Head of caudate nucleus (tissue), 42 donors: Measurements from ENCODE around the gene DPH7.
"Not testable (repeated sequence)": the region's sequence is repeated elsewhere in the genome, so short reads cannot be mapped to it uniquely, and the experiment has no call there.

Experiments
- DNase-seq, 42 donors: peaks; one replicate each; pipeline versions ENCODE4 v3.0.0 to v3.0.0-alpha.2; 2020 to 2021; ENCODE audit warnings: mixed read lengths in 7 of 42
- intact Hi-C: fragments of 100-400 bp; cut with DNase I; formaldehyde crosslinking; loops from one replicate; pipeline ENCODE4 v1.15.0; 2022

Gene DPH7

GRCh38 chr9:137610944-137611343 is 32.2 kb upstream of the DPH7 start:
- intact Hi-C loops, result no loop called here
- DNase-seq, result no peak

- intact Hi-C loops, result no loop called here
- DNase-seq, result no peak
Measured at GRCh38 chr9:137607141-137607857, 28.6 kb upstream of the DPH7 start.

DNA sequence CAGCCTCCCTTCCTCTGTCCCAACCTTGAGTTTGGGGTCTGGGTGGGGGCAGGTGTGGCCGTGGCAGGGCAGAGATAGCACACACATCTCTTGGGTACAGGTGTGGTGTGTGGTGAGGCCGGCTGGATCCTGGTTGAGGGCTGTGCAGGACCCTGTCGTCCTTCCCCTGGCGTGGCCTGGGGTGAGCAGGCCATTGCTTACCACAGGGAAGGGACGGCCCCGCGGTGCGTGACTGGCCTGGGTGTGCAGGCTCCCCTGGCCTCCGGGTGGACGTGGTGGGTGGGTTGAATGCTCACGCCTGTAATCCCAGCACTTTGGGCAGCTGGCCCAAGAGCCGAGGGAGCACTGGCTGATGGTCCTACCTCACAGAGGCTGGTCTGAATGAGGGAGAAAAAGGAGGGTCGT is 28.0 kb upstream of the DPH7 start:
- intact Hi-C loops, result no loop called here
- DNase-seq, result no peak

DNA sequence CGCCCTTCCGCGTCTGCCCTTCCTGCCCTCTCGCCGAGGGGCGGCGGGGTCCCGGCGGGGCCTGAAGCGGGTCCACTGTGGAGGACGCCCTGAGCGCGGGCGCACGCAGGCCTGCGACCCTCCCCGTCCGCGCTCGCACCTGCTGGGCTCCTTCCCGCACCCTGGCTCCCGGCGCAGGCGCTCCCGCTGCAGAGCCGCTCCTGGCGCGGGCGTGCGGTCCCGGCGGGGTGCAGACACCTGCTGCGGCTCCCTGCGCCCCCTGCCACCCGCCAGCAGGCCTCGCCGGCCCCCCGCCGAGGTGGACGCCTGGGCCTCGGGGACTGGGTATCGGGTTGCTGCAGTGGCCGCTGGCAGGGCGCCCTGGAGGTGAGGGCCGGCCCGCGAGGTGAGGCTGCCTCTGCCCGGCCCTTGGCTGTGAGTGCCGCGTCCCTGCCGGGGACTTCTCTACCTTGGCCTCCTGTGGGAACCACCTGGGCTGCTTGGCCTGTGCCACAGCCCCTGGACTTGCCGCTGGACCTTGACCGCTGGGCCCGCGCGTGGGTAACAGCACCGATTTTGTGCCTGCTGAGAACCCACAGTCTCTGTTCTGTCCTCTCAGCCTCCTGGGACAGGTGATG is 27.4 kb upstream of the DPH7 start:
- DNase-seq, result peak in 17 of 42 donors; percentile 11 to 64 (median 53)
- intact Hi-C loops, result no loop called here

DNA sequence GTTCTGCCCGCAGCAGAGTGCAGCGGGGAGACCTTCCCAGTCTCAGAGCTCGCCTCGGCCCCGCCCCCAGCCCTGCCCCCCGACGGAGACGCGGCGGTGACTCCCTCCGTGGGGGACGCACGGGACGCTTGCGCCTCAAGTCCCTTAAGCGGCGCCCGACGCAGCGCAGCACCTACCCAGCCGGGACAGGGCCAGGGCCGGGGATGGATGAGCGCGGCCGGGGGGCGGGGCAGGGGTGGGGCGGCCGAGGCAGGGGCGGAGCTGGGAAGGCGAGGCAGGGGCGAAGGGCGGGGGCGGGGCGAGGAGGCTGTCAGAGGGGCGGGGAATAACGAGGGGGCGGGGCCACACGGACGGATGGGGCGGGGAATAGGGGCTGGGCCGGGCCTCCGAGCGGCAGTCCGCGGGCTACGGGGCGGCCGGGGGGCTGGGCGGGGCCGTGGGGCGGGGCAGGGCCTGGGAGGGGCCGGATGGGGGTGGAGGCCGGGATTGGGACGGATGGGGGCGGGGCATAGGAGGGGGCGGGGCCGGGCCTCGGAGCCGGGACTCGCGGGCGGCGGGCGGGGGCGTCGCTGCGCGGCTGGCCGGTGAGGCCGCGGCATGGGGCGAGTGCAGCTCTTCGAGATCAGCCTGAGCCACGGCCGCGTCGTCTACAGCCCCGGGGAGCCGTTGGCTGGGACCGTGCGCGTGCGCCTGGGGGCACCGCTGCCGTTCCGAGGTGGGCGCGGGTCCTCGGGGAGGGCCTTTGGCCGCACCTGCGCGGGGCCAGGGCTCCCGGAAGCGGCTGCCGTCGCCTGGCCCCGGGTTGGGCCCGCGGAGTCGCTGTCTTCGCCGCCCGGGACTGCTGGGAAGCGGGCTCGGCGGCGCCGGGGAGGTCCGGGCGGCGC is 26.6 kb upstream of the DPH7 start, which contains the start of gene ARRDC1:
Gene ARRDC1, plus strand, starts transcription at position 566 of the 884 bp plus-strand sequence. Its CDS starts 32 bp downstream, at position 598.
- intact Hi-C loops, result no loop called here
- peak; percentile 62 to 97 (median 91) for DNase-seq

DNA sequence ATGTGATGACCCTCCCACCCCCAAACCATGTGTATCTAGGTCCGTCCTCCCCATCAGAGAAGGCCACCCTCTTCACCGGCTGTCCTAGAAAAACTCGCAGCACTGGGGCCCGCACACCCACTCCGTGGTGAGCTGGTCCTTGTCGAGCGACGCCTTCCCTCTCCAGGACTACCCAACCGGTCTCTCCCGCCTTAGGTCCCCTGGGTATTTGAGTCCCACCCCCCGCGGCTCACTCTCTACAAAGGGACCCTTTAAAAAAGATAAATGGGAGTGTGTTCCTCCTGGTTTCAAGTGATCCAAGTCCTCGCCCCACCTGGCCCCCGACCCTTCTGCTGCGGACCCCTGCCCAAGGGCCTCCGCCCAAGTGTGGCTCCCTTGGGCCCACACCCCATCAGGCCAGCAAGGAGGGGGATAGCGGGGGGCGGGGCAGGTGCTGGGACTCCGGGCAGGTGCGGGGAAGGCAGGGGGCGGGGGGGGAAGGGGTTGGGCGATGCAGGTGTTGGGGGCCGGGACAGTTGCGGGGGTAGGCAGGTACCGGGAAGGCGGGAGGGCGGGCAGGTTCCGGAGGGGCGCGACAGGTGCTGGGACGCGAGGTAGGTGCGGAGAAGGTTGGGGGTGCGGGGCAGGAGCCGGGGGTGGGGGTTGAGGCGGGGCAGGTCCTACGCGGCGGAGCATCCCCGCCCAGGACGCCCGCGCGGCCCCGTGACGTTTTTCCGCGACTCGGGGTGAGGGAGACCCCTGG is 25.8 kb upstream of the DPH7 start:
- DNase-seq, result peak in 1 of 42 donors; percentile 53
- intact Hi-C loops, result no loop called here

DNA sequence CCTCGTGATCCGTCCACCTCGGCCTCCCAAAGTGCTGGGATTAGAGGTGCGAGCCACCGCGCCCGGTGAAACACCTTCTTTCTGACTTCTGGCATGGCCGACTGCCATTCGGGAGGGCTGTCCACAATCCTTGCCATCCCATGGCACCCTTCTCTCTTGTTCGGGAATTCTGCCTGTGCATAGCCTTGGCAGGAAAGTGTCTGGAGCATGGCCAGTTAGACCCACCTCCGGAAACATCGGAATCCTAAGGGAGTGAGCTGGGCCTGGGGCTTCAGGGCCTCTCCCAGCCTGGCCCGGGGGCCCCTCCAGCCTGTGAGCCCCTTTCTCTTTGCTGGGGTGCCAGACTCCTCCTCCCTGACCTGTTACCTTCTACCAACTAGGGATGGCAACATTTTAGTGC is 25.2 kb upstream of the DPH7 start:
- DNase-seq, result no peak
- intact Hi-C loops, result no loop called here

DNA sequence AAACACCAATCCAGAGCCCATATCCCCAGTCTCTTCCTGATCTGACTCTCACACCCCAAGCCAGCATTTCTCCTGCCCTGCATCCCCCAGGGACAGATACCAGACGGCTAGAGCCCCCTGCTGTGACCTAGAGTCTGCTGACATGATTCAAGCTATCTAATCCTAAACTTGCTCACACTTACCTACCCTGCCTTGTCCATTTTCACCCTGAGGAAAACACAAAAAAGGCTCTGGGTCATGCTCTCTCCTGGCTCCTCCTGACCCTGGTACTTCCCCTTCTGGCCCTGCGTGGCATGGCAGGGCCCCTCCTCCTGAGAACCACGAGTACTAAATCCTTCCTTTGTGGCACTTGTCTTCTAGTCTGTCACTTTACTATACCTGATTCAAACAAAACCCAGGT is 23.9 kb upstream of the DPH7 start:
- intact Hi-C loops, result no loop called here
- no peak for DNase-seq

- intact Hi-C loops, result no loop called here
- DNase-seq, result no peak
Measured at GRCh38 chr9:137598943-137599342, 20.2 kb upstream of the DPH7 start.

- DNase-seq, intact Hi-C loops: not testable (repeated sequence)
Measured at GRCh38 chr9:137596577-137596976, 17.9 kb upstream of the DPH7 start.

GRCh38 chr9:137593176-137593575 is 14.5 kb upstream of the DPH7 start:
- intact Hi-C loops, result loop anchor here (5.0 kb wide), 1 partner anchor 41 kb away; the partner anchor contains the start of genes MRPL41 and PNPLA7
- peak in 1 of 42 donors; percentile 54 for DNase-seq

GRCh38 chr9:137592767-137593166 is 14.0 kb upstream of the DPH7 start:
- intact Hi-C loops, result loop anchor here (5.0 kb wide), 1 partner anchor 40 kb away; the partner anchor contains the start of genes MRPL41 and PNPLA7
- DNase-seq, result peak in 40 of 42 donors; percentile 49 to 93 (median 76)

- DNase-seq, result peak in 41 of 42 donors; percentile 51 to 91 (median 84)
- intact Hi-C loops, result loop anchor here (5.0 kb wide), 1 partner anchor 38 kb away; the partner anchor contains the start of genes MRPL41 and PNPLA7
Measured at GRCh38 chr9:137590469-137591383, 12.0 kb upstream of the DPH7 start, which contains the start of gene ZMYND19. TSS of gene ZMYND19 (minus strand) at chr9:137590512. CDS start at chr9:137590263, 249 bp downstream.

- intact Hi-C loops, result loop anchor here (5.0 kb wide), 1 partner anchor 38 kb away; the partner anchor contains the start of genes MRPL41 and PNPLA7
Measured at GRCh38 chr9:137590123-137590468, 11.4 kb upstream of the DPH7 start.

DNA sequence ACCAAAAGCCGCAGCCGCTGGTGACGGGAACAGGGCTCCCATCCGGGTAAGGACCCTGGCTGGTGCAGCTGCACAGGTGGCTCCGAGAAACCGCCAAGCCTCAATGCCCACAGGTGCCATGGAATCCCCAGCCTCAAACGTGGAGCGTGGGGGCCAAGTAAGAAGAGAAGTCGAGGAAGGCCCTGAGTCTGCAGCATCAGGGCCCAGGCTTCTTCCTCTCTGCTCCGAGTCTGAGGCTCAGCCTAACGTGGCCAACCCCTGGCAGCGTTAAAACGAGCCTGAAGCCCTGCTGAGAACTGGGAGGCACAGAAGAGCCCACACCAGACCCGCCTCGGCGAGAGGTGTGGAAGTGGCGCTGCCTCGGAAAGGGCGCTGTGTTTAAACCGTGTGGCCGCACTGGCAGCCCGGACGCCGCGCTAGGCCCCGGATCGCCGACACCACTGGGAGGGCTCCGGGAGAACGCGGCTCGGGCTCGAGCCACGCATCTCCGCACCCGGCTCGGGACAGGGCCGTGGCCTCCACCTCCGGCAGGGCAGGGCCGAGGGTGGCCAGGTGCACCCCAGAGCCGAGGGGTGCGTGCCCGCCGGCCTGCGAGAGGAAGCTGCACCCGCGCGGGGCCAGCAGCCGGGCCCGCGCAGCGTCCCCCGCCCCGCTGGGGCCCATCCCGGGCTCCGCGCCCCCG is 10.9 kb upstream of the DPH7 start:
- no peak for DNase-seq
- intact Hi-C loops, result loop anchor here (5.0 kb wide), 1 partner anchor 37 kb away; the partner anchor contains the start of genes MRPL41 and PNPLA7

More at GRCh38 chr9:137590123-137590468, 11.4 kb upstream of the DPH7 start:
- no peak for DNase-seq

DNA sequence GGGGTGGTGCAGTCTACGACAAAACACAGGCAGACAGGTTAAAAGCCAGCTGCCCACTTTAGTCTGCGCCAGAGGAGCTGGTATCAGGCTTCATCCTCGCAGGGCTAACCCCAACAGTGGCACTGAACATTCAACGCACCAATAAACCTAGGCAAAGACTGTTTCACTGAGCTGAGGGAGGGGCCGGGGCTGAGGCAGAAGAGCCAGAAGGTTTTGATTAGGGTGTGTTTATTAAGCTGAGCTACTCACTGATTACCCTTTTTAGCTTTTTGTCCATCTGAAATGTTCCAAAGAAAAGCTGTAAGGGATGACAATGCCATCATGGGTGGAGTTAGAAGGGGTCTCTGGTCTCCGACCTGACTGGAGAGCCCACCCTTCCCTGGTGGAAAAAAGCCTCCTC is 10.2 kb upstream of the DPH7 start:
- no peak for DNase-seq
- intact Hi-C loops, result no loop called here

DNA sequence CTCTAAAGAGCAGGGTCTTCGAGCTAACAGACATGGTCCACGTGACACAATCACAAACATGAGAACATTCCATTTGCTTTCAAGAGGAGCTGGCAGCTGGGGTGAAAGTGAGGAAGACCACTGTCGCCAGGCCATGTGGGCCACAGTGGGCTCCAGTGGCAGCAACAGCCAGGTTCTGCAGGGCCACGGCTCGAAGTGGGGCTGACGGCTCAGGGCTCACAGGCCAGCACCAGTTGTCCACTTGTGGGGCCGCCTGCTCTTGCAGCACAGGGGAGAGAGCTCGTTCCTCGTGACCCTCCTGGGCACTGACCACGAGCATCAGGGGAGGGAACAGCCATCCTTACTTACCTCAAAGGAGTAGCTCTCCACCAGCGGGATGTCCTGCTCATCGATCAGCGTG is 9.6 kb upstream of the DPH7 start:
- DNase-seq, result no peak
- intact Hi-C loops, result no loop called here
